ENCODE data around the gene LUC7L3.
"Not testable (repeated sequence)": the region's sequence is repeated elsewhere in the genome, so short reads cannot be mapped to it uniquely, and the experiment has no call there.

Gene LUC7L3

DNA sequence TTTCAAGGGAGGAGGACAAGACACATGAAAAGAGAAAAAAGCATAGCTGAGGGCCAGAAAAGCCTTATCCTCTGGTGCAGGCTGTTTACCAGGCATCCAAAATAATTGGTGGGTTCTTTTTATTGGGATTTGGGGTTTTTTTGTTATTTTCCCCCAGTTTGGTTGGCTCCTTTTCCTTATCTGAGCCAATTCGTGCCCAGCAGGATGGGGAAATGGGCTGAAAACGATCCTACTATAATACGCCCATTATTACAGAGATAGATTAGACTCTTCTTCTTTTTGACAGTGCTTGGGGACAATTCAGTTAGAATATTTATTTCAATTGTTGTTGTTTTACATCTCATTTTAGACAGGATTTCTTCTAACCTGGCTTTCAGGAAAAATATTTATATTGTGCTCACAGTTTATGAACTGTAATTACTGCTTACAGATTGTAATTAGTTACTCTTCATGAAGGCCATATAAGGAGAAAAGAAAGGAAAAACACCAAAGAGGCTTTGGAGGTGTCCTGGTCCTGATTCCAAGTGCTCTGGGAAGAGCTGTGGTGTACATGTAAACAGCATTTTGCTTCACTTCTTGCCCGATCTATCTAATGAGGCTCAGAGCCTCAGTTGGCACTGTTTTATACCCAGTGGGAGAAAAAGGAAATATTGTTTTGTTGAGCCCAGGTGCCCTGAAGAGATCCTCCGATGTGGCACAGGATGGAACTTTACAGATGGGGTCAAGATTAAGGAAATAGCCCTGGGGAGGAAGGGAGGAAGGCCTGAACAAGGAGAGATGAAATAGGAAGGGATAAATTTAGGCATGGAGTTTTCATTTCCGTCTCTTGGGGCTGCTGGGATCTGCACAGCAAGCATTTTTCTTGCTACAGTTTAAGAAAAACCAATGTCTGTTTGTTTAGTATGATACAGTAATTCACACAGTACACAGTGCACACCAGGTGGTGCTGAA, 11.1 kb upstream of the LUC7L3 start (continued):
- TF ChIP-seq, protein P1, sequence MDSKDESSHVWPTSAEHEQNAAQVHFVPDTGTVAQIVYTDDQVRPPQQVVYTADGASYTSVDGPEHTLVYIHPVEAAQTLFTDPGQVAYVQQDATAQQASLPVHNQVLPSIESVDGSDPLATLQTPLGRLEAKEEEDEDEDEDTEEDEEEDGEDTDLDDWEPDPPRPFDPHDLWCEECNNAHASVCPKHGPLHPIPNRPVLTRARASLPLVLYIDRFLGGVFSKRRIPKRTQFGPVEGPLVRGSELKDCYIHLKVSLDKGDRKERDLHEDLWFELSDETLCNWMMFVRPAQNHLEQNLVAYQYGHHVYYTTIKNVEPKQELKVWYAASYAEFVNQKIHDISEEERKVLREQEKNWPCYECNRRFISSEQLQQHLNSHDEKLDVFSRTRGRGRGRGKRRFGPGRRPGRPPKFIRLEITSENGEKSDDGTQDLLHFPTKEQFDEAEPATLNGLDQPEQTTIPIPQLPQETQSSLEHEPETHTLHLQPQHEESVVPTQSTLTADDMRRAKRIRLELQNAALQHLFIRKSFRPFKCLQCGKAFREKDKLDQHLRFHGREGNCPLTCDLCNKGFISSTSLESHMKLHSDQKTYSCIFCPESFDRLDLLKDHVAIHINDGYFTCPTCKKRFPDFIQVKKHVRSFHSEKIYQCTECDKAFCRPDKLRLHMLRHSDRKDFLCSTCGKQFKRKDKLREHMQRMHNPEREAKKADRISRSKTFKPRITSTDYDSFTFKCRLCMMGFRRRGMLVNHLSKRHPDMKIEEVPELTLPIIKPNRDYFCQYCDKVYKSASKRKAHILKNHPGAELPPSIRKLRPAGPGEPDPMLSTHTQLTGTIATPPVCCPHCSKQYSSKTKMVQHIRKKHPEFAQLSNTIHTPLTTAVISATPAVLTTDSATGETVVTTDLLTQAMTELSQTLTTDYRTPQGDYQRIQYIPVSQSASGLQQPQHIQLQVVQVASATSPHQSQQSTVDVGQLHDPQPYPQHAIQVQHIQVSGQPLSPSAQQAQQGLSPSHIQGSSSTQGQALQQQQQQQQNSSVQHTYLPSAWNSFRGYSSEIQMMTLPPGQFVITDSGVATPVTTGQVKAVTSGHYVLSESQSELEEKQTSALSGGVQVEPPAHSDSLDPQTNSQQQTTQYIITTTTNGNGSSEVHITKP (tag by site-specific recombination; IDR thresholded peaks at IDR 0.05) = peak; percentile 94
- TF ChIP-seq KLF1 (tag by site-specific recombination; IDR thresholded peaks at IDR 0.05) (0 out of 2 replicates have a peak, but pooled peaks have one; percentile 6), ZNF561 (tag by site-specific recombination; IDR thresholded peaks at IDR 0.05; ENCODE audit: borderline replicate concordance) (0 out of 2 replicates have a peak, but pooled peaks have one; percentile 26), ZNF544 (tag by site-specific recombination; IDR thresholded peaks at IDR 0.05) (no peak), KLF16 (tag by site-specific recombination; IDR thresholded peaks at IDR 0.05) (0 out of 2 replicates have a peak, but pooled peaks have one; percentile 58), KLF7 (tag by site-specific recombination; IDR thresholded peaks at IDR 0.05; ENCODE audit: borderline replicate concordance) (0 out of 2 replicates have a peak, but pooled peaks have one; percentile 48)

- peak overlapping the region; percentile 99 for H3K27ac ChIP-seq (ENCODE audit: extremely low read depth, low read depth, low read length)
- H3K36me3 ChIP-seq (ENCODE audit: control insufficient read depth in 2 of 2, insufficient read depth in 1 of 2, low read length in 2 of 2) = peaks cover 13 to 16% of the 10 kb centered on the region in 2 experiments; a peak in 2 of 3 replicates
- POLR2A ChIA-PET = interaction anchor here (1.2 to 4.6 kb wide), 3 partner anchors 10 to 158 kb away, joined by 4 to 46 read pairs (median 5); partner anchors contain the start of genes LUC7L3 and TOB1
- TF ChIP-seq ZBTB17 (tag by site-specific recombination; IDR thresholded peaks at IDR 0.05) (peak; percentile 41; the same call in 1 of the 2 replicates), ZNF121 (tag by site-specific recombination; IDR thresholded peaks at IDR 0.05) (peak; percentile 86)
- H3K9me3 ChIP-seq (ENCODE audit: control insufficient read depth, insufficient read depth, low read depth, low read length); H3K4me1 ChIP-seq (ENCODE audit: control insufficient read depth, insufficient read depth, low read length): not testable (repeated sequence)
- H3K4me3 ChIP-seq (ENCODE audit: low read depth, low read length) = peak overlapping the region; percentile 89
- CTCF ChIA-PET = interaction anchor here (0.6 to 1.4 kb wide), 4 partner anchors 9 to 144 kb away, joined by 3 to 12 read pairs (median 4); no protein-coding TSS in a partner anchor
Measured at GRCh38 chr17:50709053-50709452, 10.3 kb upstream of the LUC7L3 start.

- Histone ChIP-seq H3K27ac (ENCODE audit: extremely low read depth, low read depth, low read length) (no peak overlapping the region), H3K4me1 (ENCODE audit: control insufficient read depth, insufficient read depth, low read length) (peaks cover 9% of the 10 kb centered on the region), H3K9me3 (ENCODE audit: control insufficient read depth, insufficient read depth, low read depth, low read length) (no peaks in the 10 kb centered on the region), H3K4me3 (ENCODE audit: low read depth, low read length) (no peak overlapping the region), H3K36me3 (ENCODE audit: control insufficient read depth in 2 of 2, insufficient read depth in 1 of 2, low read length in 2 of 2) (peaks cover 6 to 8% of the 10 kb centered on the region in 2 experiments; a peak in 2 of 3 replicates)
- POLR2A ChIA-PET = interaction anchor here (0.6 to 4.6 kb wide), 2 partner anchors 9 to 1765 kb away, joined by 6 to 46 read pairs; partner anchors contain the start of genes LUC7L3 and SNF8
- CTCF ChIA-PET = interaction anchor here (0.6 to 1.3 kb wide), 2 partner anchors 20 to 118 kb away, joined by 3 to 5 read pairs; no protein-coding TSS in a partner anchor
- TF ChIP-seq ZNF791 (tag by site-specific recombination; IDR thresholded peaks at IDR 0.05) (no peak), ZXDB (tag by site-specific recombination; IDR thresholded peaks at IDR 0.05) (no peak), ZNF248 (tag by site-specific recombination; IDR thresholded peaks at IDR 0.05) (no peak)
- TF ChIP-seq, protein P2, sequence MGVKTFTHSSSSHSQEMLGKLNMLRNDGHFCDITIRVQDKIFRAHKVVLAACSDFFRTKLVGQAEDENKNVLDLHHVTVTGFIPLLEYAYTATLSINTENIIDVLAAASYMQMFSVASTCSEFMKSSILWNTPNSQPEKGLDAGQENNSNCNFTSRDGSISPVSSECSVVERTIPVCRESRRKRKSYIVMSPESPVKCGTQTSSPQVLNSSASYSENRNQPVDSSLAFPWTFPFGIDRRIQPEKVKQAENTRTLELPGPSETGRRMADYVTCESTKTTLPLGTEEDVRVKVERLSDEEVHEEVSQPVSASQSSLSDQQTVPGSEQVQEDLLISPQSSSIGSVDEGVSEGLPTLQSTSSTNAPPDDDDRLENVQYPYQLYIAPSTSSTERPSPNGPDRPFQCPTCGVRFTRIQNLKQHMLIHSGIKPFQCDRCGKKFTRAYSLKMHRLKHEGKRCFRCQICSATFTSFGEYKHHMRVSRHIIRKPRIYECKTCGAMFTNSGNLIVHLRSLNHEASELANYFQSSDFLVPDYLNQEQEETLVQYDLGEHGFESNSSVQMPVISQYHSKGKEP (tag by site-specific recombination; IDR thresholded peaks at IDR 0.05) = no peak
Measured at GRCh38 chr17:50710025-50710424, 9.4 kb upstream of the LUC7L3 start.

GRCh38 chr17:50710650-50711049, 8.8 kb upstream of the LUC7L3 start:
- Histone ChIP-seq H3K4me1 (ENCODE audit: control insufficient read depth, insufficient read depth, low read length) (peaks cover 9% of the 10 kb centered on the region), H3K9me3 (ENCODE audit: control insufficient read depth, insufficient read depth, low read depth, low read length) (no peaks in the 10 kb centered on the region), H3K4me3 (ENCODE audit: low read depth, low read length) (no peak overlapping the region), H3K36me3 (ENCODE audit: control insufficient read depth in 2 of 2, insufficient read depth in 1 of 2, low read length in 2 of 2) (peaks cover 2 to 3% of the 10 kb centered on the region in 2 experiments; a peak in 2 of 3 replicates), H3K27ac (ENCODE audit: extremely low read depth, low read depth, low read length) (no peak overlapping the region)
- ChIA-PET POLR2A (no interaction called here), CTCF (no interaction called here)
- no peak for TF ChIP-seq ZNF660 (tag by site-specific recombination; IDR thresholded peaks at IDR 0.05)
- TF ChIP-seq ZNF404 (tag by site-specific recombination; IDR thresholded peaks at IDR 0.05) = no peak
- TF ChIP-seq ZBTB6 (tag by site-specific recombination; IDR thresholded peaks at IDR 0.05) = no peak
- TF ChIP-seq ZNF514 (tag by site-specific recombination; IDR thresholded peaks at IDR 0.05) = no peak
